Duodenal mucosa (tissue), 2 donors: ENCODE measurements around the gene RGPD4.
"Not testable (repeated sequence)": the region's sequence is repeated elsewhere in the genome, so short reads cannot be mapped to it uniquely, and the experiment has no call there.

ENCODE experiments used
- H3K27ac ChIP-seq: one replicate; pipeline ENCODE4 v1.7.0; 2013; ENCODE audit warnings: low read depth, low read length
- H3K27me3 ChIP-seq, 2 donors: one replicate each; pipeline ENCODE4 v1.7.0; 2013; ENCODE audit warnings: low read length in 2 of 2, control low read depth in 1 of 2; ENCODE audit not compliant: insufficient read depth in 2 of 2, control insufficient read depth in 1 of 2
- H3K36me3 ChIP-seq, 2 donors: one replicate each; pipeline ENCODE4 v1.7.0; 2013; ENCODE audit warnings: low read length in 2 of 2, control low read depth in 1 of 2; ENCODE audit not compliant: insufficient read depth in 2 of 2, control insufficient read depth in 1 of 2
- H3K4me1 ChIP-seq, 2 donors: one replicate each; pipeline ENCODE4 v1.7.0; 2013; ENCODE audit warnings: low read length in 2 of 2, control low read depth in 1 of 2; ENCODE audit not compliant: insufficient read depth in 2 of 2, control insufficient read depth in 1 of 2
- H3K4me3 ChIP-seq, 2 donors: one replicate each; pipeline ENCODE4 v1.7.0; 2013; ENCODE audit warnings: low read length in 2 of 2, low read depth in 1 of 2
- H3K9ac ChIP-seq, 2 donors: one replicate each; pipeline ENCODE4 v1.7.0; 2013; ENCODE audit warnings: low read length in 2 of 2, low read depth in 1 of 2
- H3K9me3 ChIP-seq, 2 donors: one replicate each; pipeline ENCODE4 v1.7.0; 2013; ENCODE audit warnings: low read length in 2 of 2, control low read depth in 1 of 2; ENCODE audit not compliant: control insufficient read depth in 1 of 2

Gene RGPD4

GRCh38 chr2:107810734-107811133 lies 16.0 kb upstream of the RGPD4 start:
- Histone ChIP-seq H3K9me3 (no peaks in the 10 kb centered on the region), H3K9ac (no peak overlapping the region), H3K27ac (no peak overlapping the region)

GRCh38 chr2:107811411-107811810 lies 15.3 kb upstream of the RGPD4 start:
- H3K27ac ChIP-seq: no peak overlapping the region
- H3K36me3 ChIP-seq: no peaks in the 10 kb centered on the region
- no peaks in the 10 kb centered on the region for H3K27me3 ChIP-seq
- H3K4me1 ChIP-seq: no peaks in the 10 kb centered on the region
- H3K9ac ChIP-seq: no peak overlapping the region
- H3K9me3 ChIP-seq: no peaks in the 10 kb centered on the region
- H3K4me3 ChIP-seq: no peak overlapping the region

More at GRCh38 chr2:107810734-107811133, 16.0 kb upstream of the RGPD4 start:
- Histone ChIP-seq H3K4me1 (no peaks in the 10 kb centered on the region), H3K27me3 (no peaks in the 10 kb centered on the region), H3K4me3 (no peak overlapping the region), H3K36me3 (no peaks in the 10 kb centered on the region)

- Histone ChIP-seq H3K27me3 (no peaks in the 10 kb centered on the region), H3K27ac (no peak overlapping the region), H3K4me1 (no peaks in the 10 kb centered on the region), H3K4me3 (no peak overlapping the region), H3K9ac (no peak overlapping the region), H3K36me3 (no peaks in the 10 kb centered on the region), H3K9me3 (no peaks in the 10 kb centered on the region)
Measured at GRCh38 chr2:107812006-107812405, 14.7 kb upstream of the RGPD4 start.

GRCh38 chr2:107817378-107817777 lies 9.3 kb upstream of the RGPD4 start:
- no peaks in the 10 kb centered on the region for H3K9me3 ChIP-seq
- no peaks in the 10 kb centered on the region for H3K27me3 ChIP-seq
- H3K36me3 ChIP-seq: no peaks in the 10 kb centered on the region
- H3K9ac ChIP-seq: no peak overlapping the region
- no peaks in the 10 kb centered on the region for H3K4me1 ChIP-seq
- no peak overlapping the region for H3K4me3 ChIP-seq
- no peak overlapping the region for H3K27ac ChIP-seq

GRCh38 chr2:107822302-107822701 lies 4.4 kb upstream of the RGPD4 start:
- no peaks in the 10 kb centered on the region for H3K27me3 ChIP-seq
- no peak overlapping the region for H3K9ac ChIP-seq
- H3K4me3 ChIP-seq: no peak overlapping the region
- H3K27ac ChIP-seq: no peak overlapping the region
- no peaks in the 10 kb centered on the region for H3K9me3 ChIP-seq
- H3K36me3 ChIP-seq: no peaks in the 10 kb centered on the region
- no peaks in the 10 kb centered on the region for H3K4me1 ChIP-seq

GRCh38 chr2:107824451-107825205 lies 2.1 kb upstream of the RGPD4 start:
- H3K36me3 ChIP-seq: no peaks in the 10 kb centered on the region

GRCh38 chr2:107825206-107825563 lies 1.5 kb upstream of the RGPD4 start:
- no peak overlapping the region for H3K27ac ChIP-seq
- no peak overlapping the region for H3K9ac ChIP-seq
- H3K36me3 ChIP-seq: no peaks in the 10 kb centered on the region
- no peak overlapping the region for H3K4me3 ChIP-seq
- H3K9me3 ChIP-seq: no peaks in the 10 kb centered on the region
- no peaks in the 10 kb centered on the region for H3K4me1 ChIP-seq
- no peaks in the 10 kb centered on the region for H3K27me3 ChIP-seq

More at GRCh38 chr2:107824451-107825205, 2.1 kb upstream of the RGPD4 start:
- Histone ChIP-seq H3K4me3 (no peak overlapping the region), H3K4me1 (no peaks in the 10 kb centered on the region), H3K27me3 (no peaks in the 10 kb centered on the region), H3K9me3 (no peaks in the 10 kb centered on the region), H3K9ac (no peak overlapping the region), H3K27ac (no peak overlapping the region)

- H3K9me3 ChIP-seq, H3K4me1 ChIP-seq, H3K9ac ChIP-seq, H3K36me3 ChIP-seq, H3K27ac ChIP-seq, H3K4me3 ChIP-seq, H3K27me3 ChIP-seq: not testable (repeated sequence)
Measured at GRCh38 chr2:107829514-107829913, 2.8 kb downstream of the RGPD4 start.

GRCh38 chr2:107833152-107833551 lies 6.5 kb downstream of the RGPD4 start:
- not testable (repeated sequence) for H3K36me3 ChIP-seq, H3K4me1 ChIP-seq, H3K9ac ChIP-seq, H3K27me3 ChIP-seq, H3K4me3 ChIP-seq, H3K9me3 ChIP-seq, H3K27ac ChIP-seq

- H3K27ac ChIP-seq, H3K4me1 ChIP-seq, H3K9me3 ChIP-seq, H3K36me3 ChIP-seq, H3K9ac ChIP-seq, H3K27me3 ChIP-seq, H3K4me3 ChIP-seq: not testable (repeated sequence)
Measured at GRCh38 chr2:107833618-107834017, 6.9 kb downstream of the RGPD4 start.

GRCh38 chr2:107916121-107916520 lies 89.4 kb downstream of the RGPD4 start:
- not testable (repeated sequence) for H3K36me3 ChIP-seq, H3K4me3 ChIP-seq, H3K9me3 ChIP-seq, H3K27me3 ChIP-seq, H3K9ac ChIP-seq, H3K27ac ChIP-seq, H3K4me1 ChIP-seq
